SK-N-SH (cell line): Measurements from ENCODE around the gene XPR1.
"Not testable (repeated sequence)": the region's sequence is repeated elsewhere in the genome, so short reads cannot be mapped to it uniquely, and the experiment has no call there.

Source experiments
- EZH2phosphoT487 ChIP-seq: fragments of 200-600 bp; sonication (generic); IDR thresholded peaks from 2 replicates; pipeline ENCODE4 v1.6.1; 2017; ENCODE audit warnings: low read depth, mixed run types, mild to moderate bottlenecking, antibody characterized with exemption, moderate library complexity, borderline replicate concordance
- FOSL2 ChIP-seq: IDR thresholded peaks from 2 replicates; pipeline ENCODE4 v1.4.0; 2012; ENCODE audit warnings: low read depth, mild to moderate bottlenecking, moderate library complexity, borderline replicate concordance
- GABPA ChIP-seq: IDR thresholded peaks from 2 replicates; pipeline ENCODE4 v1.4.0; 2012; ENCODE audit warnings: low read depth, mild to moderate bottlenecking
- NRF1 ChIP-seq: IDR thresholded peaks from 2 replicates; pipeline ENCODE4 v1.6.1; 2012; ENCODE audit warnings: low read depth, mild to moderate bottlenecking, low read length
- POLR2AphosphoS5 ChIP-seq: IDR thresholded peaks from 2 replicates; pipeline ENCODE4 v1.6.1; 2012; ENCODE audit warnings: low read depth, low read length
- RAD21 ChIP-seq: IDR thresholded peaks from 2 replicates; pipeline ENCODE4 v1.6.1; 2012; ENCODE audit warnings: mild to moderate bottlenecking, low read length
- RCOR1 ChIP-seq: fragments of 150-350 bp; IDR thresholded peaks from 2 replicates; pipeline ENCODE4 v1.6.1; 2017; ENCODE audit warnings: antibody characterized with exemption, low read length
- REST ChIP-seq: IDR thresholded peaks from 2 replicates; pipeline ENCODE4 v1.6.1; 2012; ENCODE audit warnings: mild to moderate bottlenecking, low read depth, low read length, moderate library complexity
- SIN3A ChIP-seq: IDR thresholded peaks from 2 replicates; pipeline ENCODE4 v1.6.1; 2012; ENCODE audit warnings: low read depth, mild to moderate bottlenecking, low read length, moderate library complexity, borderline replicate concordance
- SMC3 ChIP-seq: IDR thresholded peaks from 2 replicates; pipeline ENCODE4 v1.6.1; 2012; ENCODE audit warnings: low read depth, low read length, improper control_type of control experiment
- TCF12 ChIP-seq: IDR thresholded peaks from 2 replicates; pipeline ENCODE4 v1.4.0; 2012
- TEAD4 ChIP-seq: IDR thresholded peaks from 2 replicates; pipeline ENCODE4 v1.4.0; 2012; ENCODE audit warnings: mild to moderate bottlenecking, borderline replicate concordance; ENCODE audit not compliant: insufficient read depth
- YY1 ChIP-seq: IDR thresholded peaks from 2 replicates; pipeline ENCODE4 v1.4.0; 2012; ENCODE audit warnings: low read depth, mild to moderate bottlenecking
- TF ChIP-seq, protein P1 (sequence below): fragments of 200-600 bp; sonication (generic); IDR thresholded peaks from 2 replicates; pipeline ENCODE4 v1.6.1; 2017; ENCODE audit warnings: antibody characterized with exemption, mild to moderate bottlenecking, moderate library complexity

DNA sequence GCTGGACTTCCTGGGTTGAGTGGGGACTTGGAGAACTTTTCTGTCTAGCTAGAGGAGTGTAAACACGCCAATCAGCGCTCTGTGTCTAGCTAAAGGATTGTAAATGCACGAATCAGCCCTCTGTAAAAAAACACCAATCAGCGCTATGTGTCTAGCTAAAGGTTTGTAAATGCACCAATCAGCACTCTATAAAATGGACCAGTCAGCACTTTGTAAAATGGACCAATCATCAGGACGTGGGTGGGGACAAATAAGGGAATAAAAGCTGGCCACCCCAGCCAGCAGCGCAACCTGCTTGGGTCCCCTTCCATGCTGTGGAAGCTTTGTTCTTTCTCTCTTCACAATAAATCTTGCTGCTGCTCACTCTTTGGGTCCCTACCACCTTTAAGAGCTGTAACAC is 94.2 kb downstream of the XPR1 start:
- TF ChIP-seq EZH2phosphoT487, TEAD4, GABPA, RCOR1, SMC3, REST, TCF12, POLR2AphosphoS5, FOSL2, YY1, RAD21, NRF1, SIN3A: not testable (repeated sequence)
- TF ChIP-seq, protein P1, sequence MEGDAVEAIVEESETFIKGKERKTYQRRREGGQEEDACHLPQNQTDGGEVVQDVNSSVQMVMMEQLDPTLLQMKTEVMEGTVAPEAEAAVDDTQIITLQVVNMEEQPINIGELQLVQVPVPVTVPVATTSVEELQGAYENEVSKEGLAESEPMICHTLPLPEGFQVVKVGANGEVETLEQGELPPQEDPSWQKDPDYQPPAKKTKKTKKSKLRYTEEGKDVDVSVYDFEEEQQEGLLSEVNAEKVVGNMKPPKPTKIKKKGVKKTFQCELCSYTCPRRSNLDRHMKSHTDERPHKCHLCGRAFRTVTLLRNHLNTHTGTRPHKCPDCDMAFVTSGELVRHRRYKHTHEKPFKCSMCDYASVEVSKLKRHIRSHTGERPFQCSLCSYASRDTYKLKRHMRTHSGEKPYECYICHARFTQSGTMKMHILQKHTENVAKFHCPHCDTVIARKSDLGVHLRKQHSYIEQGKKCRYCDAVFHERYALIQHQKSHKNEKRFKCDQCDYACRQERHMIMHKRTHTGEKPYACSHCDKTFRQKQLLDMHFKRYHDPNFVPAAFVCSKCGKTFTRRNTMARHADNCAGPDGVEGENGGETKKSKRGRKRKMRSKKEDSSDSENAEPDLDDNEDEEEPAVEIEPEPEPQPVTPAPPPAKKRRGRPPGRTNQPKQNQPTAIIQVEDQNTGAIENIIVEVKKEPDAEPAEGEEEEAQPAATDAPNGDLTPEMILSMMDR, result not testable (repeated sequence)
